Tibial nerve (tissue), 3 donors: ENCODE data around the gene MRPL21.

Experiments
- CTCF ChIP-seq, 5 experiments: fragments of 200-600 bp in 3 of 5; fragments of 450-650 bp in 2 of 5; sonication (generic) in 3 of 5; IDR thresholded peaks; one replicate each; pipeline ENCODE4 v1.5.1; 2016 to 2019; ENCODE audit warnings: antibody characterized with exemption in 5 of 5, mild to moderate bottlenecking in 3 of 5, moderate library complexity in 2 of 5
- POLR2A ChIP-seq, 2 donors: fragments of 450-650 bp; IDR thresholded peaks; one replicate each; pipeline ENCODE4 v1.6.1; 2017; ENCODE audit warnings: antibody characterized with exemption in 2 of 2, mild to moderate bottlenecking in 2 of 2, moderate library complexity in 2 of 2

- TF ChIP-seq CTCF (IDR thresholded peaks at IDR 0.05) (no peak), POLR2A (IDR thresholded peaks at IDR 0.05) (no peak)
Observed at GRCh38 chr11:68932933-68933577, 29.4 kb upstream of the MRPL21 start.
